ENCODE data around the gene VKORC1. TPM values are rescaled to one million over a fixed set of nuclear protein-coding genes. Genes with fewer than 3 reads are reported as not detected.
A peak's percentile ranks its signal among the peaks of the same experiment; 100 is the strongest.

Gene VKORC1
- total and polyA plus RNA-seq, 2 experiments from 2014 or later = 89.6 to 100 TPM

DNA sequence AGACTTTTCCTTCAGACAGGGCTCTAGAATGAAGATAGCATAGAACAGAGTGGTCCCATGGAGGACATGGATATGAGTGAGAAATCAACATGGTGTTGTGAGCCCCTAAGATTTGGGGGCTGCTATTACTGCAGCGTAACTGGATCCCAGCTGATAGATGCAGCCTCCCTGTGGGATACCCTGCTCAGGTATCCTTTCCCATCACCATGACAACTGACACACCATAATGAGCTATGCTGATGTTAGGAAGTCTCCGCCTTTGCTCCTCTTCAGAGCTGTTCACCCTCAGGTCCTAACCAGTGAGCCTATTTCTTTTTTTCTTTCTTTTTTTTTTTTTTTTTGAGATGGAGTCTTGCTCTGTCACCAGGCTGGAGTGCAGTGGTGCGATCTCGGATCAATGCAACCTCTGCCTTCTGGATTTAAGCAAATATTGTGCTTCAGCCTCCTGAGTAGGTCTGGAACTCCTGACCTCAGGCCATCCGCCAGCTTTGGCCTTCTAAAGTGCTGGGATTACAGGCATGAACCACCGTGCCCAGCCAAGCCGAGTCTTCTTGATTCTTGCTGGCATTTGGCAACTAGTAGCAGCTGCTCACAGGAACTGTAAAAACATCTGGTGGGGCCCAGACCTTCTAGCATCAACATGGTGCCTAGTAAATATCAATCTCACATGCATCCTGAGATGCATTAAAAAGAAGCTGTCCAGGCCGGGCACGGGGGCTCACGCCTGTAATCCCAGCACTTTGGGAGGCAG is 44.1 kb downstream of the VKORC1 start:
- peak; percentile 79 for DNase-seq (ENCODE audit: low spot score)
- Mint-ChIP-seq H3K4me3 (no peak overlapping the region), H3K9me3 (no peaks in the 10 kb centered on the region), H3K4me1 (peaks cover 13% of the 10 kb centered on the region; the same call in 2 of the 3 replicates), H3K27ac (no peak overlapping the region), H3K27me3 (ENCODE audit: insufficient read depth, low read depth, poor library complexity) (peaks cover 11% of the 10 kb centered on the region), H3K36me3 (ENCODE audit: low read depth) (no peaks in the 10 kb centered on the region)
- no peak overlapping the region for H2AFZ ChIP-seq
- no peaks in the 10 kb centered on the region for H3F3A ChIP-seq (replicated peaks; ENCODE audit: low read depth)
- TF ChIP-seq ZNF331 (CRISPR knock-in tag; IDR thresholded peaks at IDR 0.05; ENCODE audit: low read depth) (no peak), CTCF (conservative IDR thresholded peaks at IDR 0.05; ENCODE audit: low read depth in 2 of 2) (no peak), EZH2 (IDR thresholded peaks at IDR 0.05; ENCODE audit: low read depth, unreplicated experiment) (no peak), POLR2AphosphoS5 (IDR thresholded peaks at IDR 0.05; ENCODE audit: low read depth) (no peak), CREB1 (CRISPR knock-in tag; IDR thresholded peaks at IDR 0.05; ENCODE audit: low read depth) (no peak), JUNB (IDR thresholded peaks at IDR 0.05; ENCODE audit: unreplicated experiment) (no peak), STAT1 (IDR thresholded peaks at IDR 0.05; ENCODE audit: unreplicated experiment) (no peak), EZH2phosphoT487 (IDR thresholded peaks at IDR 0.05; ENCODE audit: unreplicated experiment) (no peak), ZNF114 (CRISPR knock-in tag; IDR thresholded peaks at IDR 0.05) (no peak), NANOG (IDR thresholded peaks at IDR 0.05; ENCODE audit: borderline replicate concordance) (no peak)
- TF ChIP-seq, protein P1, sequence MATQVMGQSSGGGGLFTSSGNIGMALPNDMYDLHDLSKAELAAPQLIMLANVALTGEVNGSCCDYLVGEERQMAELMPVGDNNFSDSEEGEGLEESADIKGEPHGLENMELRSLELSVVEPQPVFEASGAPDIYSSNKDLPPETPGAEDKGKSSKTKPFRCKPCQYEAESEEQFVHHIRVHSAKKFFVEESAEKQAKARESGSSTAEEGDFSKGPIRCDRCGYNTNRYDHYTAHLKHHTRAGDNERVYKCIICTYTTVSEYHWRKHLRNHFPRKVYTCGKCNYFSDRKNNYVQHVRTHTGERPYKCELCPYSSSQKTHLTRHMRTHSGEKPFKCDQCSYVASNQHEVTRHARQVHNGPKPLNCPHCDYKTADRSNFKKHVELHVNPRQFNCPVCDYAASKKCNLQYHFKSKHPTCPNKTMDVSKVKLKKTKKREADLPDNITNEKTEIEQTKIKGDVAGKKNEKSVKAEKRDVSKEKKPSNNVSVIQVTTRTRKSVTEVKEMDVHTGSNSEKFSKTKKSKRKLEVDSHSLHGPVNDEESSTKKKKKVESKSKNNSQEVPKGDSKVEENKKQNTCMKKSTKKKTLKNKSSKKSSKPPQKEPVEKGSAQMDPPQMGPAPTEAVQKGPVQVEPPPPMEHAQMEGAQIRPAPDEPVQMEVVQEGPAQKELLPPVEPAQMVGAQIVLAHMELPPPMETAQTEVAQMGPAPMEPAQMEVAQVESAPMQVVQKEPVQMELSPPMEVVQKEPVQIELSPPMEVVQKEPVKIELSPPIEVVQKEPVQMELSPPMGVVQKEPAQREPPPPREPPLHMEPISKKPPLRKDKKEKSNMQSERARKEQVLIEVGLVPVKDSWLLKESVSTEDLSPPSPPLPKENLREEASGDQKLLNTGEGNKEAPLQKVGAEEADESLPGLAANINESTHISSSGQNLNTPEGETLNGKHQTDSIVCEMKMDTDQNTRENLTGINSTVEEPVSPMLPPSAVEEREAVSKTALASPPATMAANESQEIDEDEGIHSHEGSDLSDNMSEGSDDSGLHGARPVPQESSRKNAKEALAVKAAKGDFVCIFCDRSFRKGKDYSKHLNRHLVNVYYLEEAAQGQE (IDR thresholded peaks at IDR 0.05; ENCODE audit: unreplicated experiment) = no peak
- TF ChIP-seq, protein P2, sequence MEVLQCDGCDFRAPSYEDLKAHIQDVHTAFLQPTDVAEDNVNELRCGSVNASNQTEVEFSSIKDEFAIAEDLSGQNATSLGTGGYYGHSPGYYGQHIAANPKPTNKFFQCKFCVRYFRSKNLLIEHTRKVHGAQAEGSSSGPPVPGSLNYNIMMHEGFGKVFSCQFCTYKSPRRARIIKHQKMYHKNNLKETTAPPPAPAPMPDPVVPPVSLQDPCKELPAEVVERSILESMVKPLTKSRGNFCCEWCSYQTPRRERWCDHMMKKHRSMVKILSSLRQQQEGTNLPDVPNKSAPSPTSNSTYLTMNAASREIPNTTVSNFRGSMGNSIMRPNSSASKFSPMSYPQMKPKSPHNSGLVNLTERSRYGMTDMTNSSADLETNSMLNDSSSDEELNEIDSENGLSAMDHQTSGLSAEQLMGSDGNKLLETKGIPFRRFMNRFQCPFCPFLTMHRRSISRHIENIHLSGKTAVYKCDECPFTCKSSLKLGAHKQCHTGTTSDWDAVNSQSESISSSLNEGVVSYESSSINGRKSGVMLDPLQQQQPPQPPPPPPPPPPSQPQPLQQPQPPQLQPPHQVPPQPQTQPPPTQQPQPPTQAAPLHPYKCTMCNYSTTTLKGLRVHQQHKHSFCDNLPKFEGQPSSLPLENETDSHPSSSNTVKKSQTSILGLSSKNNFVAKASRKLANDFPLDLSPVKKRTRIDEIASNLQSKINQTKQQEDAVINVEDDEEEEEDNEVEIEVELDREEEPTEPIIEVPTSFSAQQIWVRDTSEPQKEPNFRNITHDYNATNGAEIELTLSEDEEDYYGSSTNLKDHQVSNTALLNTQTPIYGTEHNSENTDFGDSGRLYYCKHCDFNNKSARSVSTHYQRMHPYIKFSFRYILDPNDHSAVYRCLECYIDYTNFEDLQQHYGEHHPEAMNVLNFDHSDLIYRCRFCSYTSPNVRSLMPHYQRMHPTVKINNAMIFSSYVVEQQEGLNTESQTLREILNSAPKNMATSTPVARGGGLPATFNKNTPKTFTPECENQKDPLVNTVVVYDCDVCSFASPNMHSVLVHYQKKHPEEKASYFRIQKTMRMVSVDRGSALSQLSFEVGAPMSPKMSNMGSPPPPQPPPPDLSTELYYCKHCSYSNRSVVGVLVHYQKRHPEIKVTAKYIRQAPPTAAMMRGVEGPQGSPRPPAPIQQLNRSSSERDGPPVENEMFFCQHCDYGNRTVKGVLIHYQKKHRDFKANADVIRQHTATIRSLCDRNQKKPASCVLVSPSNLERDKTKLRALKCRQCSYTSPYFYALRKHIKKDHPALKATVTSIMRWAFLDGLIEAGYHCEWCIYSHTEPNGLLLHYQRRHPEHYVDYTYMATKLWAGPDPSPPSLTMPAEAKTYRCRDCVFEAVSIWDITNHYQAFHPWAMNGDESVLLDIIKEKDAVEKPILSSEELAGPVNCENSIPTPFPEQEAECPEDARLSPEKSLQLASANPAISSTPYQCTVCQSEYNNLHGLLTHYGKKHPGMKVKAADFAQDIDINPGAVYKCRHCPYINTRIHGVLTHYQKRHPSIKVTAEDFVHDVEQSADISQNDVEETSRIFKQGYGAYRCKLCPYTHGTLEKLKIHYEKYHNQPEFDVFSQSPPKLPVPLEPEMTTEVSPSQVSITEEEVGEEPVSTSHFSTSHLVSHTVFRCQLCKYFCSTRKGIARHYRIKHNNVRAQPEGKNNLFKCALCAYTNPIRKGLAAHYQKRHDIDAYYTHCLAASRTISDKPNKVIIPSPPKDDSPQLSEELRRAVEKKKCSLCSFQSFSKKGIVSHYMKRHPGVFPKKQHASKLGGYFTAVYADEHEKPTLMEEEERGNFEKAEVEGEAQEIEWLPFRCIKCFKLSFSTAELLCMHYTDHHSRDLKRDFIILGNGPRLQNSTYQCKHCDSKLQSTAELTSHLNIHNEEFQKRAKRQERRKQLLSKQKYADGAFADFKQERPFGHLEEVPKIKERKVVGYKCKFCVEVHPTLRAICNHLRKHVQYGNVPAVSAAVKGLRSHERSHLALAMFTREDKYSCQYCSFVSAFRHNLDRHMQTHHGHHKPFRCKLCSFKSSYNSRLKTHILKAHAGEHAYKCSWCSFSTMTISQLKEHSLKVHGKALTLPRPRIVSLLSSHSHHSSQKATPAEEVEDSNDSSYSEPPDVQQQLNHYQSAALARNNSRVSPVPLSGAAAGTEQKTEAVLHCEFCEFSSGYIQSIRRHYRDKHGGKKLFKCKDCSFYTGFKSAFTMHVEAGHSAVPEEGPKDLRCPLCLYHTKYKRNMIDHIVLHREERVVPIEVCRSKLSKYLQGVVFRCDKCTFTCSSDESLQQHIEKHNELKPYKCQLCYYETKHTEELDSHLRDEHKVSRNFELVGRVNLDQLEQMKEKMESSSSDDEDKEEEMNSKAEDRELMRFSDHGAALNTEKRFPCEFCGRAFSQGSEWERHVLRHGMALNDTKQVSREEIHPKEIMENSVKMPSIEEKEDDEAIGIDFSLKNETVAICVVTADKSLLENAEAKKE (CRISPR knock-in tag; IDR thresholded peaks at IDR 0.05) = no peak
- TF ChIP-seq, protein P3, sequence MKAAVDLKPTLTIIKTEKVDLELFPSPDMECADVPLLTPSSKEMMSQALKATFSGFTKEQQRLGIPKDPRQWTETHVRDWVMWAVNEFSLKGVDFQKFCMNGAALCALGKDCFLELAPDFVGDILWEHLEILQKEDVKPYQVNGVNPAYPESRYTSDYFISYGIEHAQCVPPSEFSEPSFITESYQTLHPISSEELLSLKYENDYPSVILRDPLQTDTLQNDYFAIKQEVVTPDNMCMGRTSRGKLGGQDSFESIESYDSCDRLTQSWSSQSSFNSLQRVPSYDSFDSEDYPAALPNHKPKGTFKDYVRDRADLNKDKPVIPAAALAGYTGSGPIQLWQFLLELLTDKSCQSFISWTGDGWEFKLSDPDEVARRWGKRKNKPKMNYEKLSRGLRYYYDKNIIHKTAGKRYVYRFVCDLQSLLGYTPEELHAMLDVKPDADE (IDR thresholded peaks at IDR 0.05) = no peak
- H3K36me3 ChIP-seq (ENCODE audit: insufficient read depth) = no peaks in the 10 kb centered on the region
- H3K27me3 ChIP-seq (ENCODE audit: insufficient read depth) = no peaks in the 10 kb centered on the region
- H3K4me2 ChIP-seq = no peak overlapping the region
- peaks cover 3% of the 10 kb centered on the region; the same call in 1 of the 2 replicates for H3K4me1 ChIP-seq (ENCODE audit: insufficient read depth)
- H3K79me2 ChIP-seq (replicated peaks; ENCODE audit: insufficient read depth) = no peaks in the 10 kb centered on the region
- no peak overlapping the region for H3K4me3 ChIP-seq
- ATAC-seq = peak; percentile 96
- H4K20me1 ChIP-seq (replicated peaks; ENCODE audit: insufficient read depth) = no peaks in the 10 kb centered on the region
- H3K27ac ChIP-seq (ENCODE audit: low read depth) = no peak overlapping the region
- no peaks in the 10 kb centered on the region for H3K9me2 ChIP-seq (ENCODE audit: insufficient read depth)

Data from GM23338 (cell line).